IMR-90 (cell line): ENCODE measurements around the gene SSTR4. TPM values are rescaled to one million over a fixed set of nuclear protein-coding genes. Genes with fewer than 3 reads are reported as not detected.

ENCODE experiments used
- ATAC-seq: fragments of 200-7000 bp; cut with Tn5 transposase; 2 replicates; pipeline ENCODE4 v1.9.1; 2020; ENCODE audit warnings: low read depth, mild to moderate bottlenecking, moderate library complexity
- BruUV-seq: library from RNA; stranded (reverse); fragments of 400-500 nt; replicated peaks from 2 replicates; lab custom pipeline; 2021; lab: Mats Ljungman, UMichigan
- CTCF ChIA-PET: fragments of 300-600 bp; formaldehyde crosslinking; extraction: SDS; loops from one replicate; lab custom pipeline; 2021; ENCODE audit warnings: antibody characterized with exemption; lab: Yijun Ruan, JAX
- POLR2A ChIA-PET: fragments of 300-600 bp; sonication (Branson Sonifier 250); formaldehyde crosslinking; loops from one replicate; lab custom pipeline; 2022; ENCODE audit warnings: antibody characterized with exemption; ENCODE audit not compliant: unreplicated experiment; lab: Charles Lee
- DNase-seq: peaks from one replicate; pipeline ENCODE4 v3.0.0; 2013
- H2AFZ ChIP-seq: replicated peaks from 2 replicates; pipeline ENCODE3; 2013; ENCODE audit warnings: low read length, mild to moderate bottlenecking; ENCODE audit not compliant: poor library complexity
- H2AK5ac ChIP-seq: 2 replicates; pipeline ENCODE4 v1.6.1; 2013; ENCODE audit warnings: low read depth, low read length, inconsistent platforms
- H2AK9ac ChIP-seq: replicated peaks from 2 replicates; pipeline ENCODE3; 2013; ENCODE audit warnings: mild to moderate bottlenecking, low read depth, low read length, moderate library complexity; ENCODE audit not compliant: poor library complexity
- H2BK120ac ChIP-seq: 2 replicates; pipeline ENCODE4 v1.6.1; 2013; ENCODE audit warnings: low read depth, low read length, inconsistent platforms
- H2BK15ac ChIP-seq: 3 replicates; pipeline ENCODE4 v1.6.1; 2013; ENCODE audit warnings: low read depth, low read length, inconsistent platforms
- H2BK20ac ChIP-seq: 2 replicates; pipeline ENCODE4 v1.6.1; 2013; ENCODE audit warnings: low read depth, mild to moderate bottlenecking, inconsistent platforms, low read length, moderate library complexity
- H2BK5ac ChIP-seq: 2 replicates; pipeline ENCODE4 v1.6.1; 2013; ENCODE audit warnings: mild to moderate bottlenecking, low read depth, low read length, inconsistent platforms; ENCODE audit not compliant: poor library complexity, severe bottlenecking
- H3K14ac ChIP-seq: replicated peaks from 2 replicates; pipeline ENCODE4 v1.6.1; 2013; ENCODE audit warnings: low read depth, low read length, inconsistent platforms
- H3K18ac ChIP-seq: 2 replicates; pipeline ENCODE4 v1.6.1; 2013; ENCODE audit warnings: low read depth, low read length, control low read depth
- H3K23ac ChIP-seq: 2 replicates; pipeline ENCODE4 v1.6.1; 2013; ENCODE audit warnings: low read depth, low read length, inconsistent platforms
- H3K27ac ChIP-seq: 2 replicates; pipeline ENCODE4 v1.5.1; 2013; ENCODE audit warnings: mild to moderate bottlenecking, control low read depth, low read length; ENCODE audit not compliant: insufficient read depth
- H3K27me3 ChIP-seq: 2 replicates; pipeline ENCODE4 v1.6.1; 2013; ENCODE audit warnings: low read length; ENCODE audit not compliant: control insufficient read depth, insufficient read depth
- H3K36me3 ChIP-seq: 2 replicates; pipeline ENCODE4 v1.6.1; 2013; ENCODE audit warnings: low read length, mixed read lengths; ENCODE audit not compliant: control insufficient read depth, insufficient read depth
- H3K4ac ChIP-seq: 2 replicates; pipeline ENCODE4 v1.6.1; 2013; ENCODE audit warnings: low read depth, low read length, inconsistent platforms
- H3K4me1 ChIP-seq: 2 replicates; pipeline ENCODE4 v1.6.1; 2013; ENCODE audit warnings: low read length, mixed read lengths; ENCODE audit not compliant: control insufficient read depth, insufficient read depth
- H3K4me2 ChIP-seq: 2 replicates; pipeline ENCODE4 v1.6.1; 2013; ENCODE audit warnings: low read depth, mild to moderate bottlenecking, control low read depth, low read length, moderate library complexity
- H3K4me3 ChIP-seq: 2 replicates; pipeline ENCODE4 v1.5.1; 2013; ENCODE audit warnings: low read depth, mild to moderate bottlenecking, control low read depth, low read length, moderate library complexity; ENCODE audit not compliant: insufficient read depth
- H3K56ac ChIP-seq: 2 replicates; pipeline ENCODE4 v1.6.1; 2013; ENCODE audit warnings: low read length, inconsistent platforms; ENCODE audit not compliant: insufficient read depth; ENCODE audit errors: extremely low read depth
- H3K79me1 ChIP-seq, 2 experiments: 2 replicates each; pipeline ENCODE4 v1.6.1; 2013; ENCODE audit warnings: low read length in 2 of 2, inconsistent platforms in 1 of 2, low read depth in 1 of 2
- H3K9ac ChIP-seq: 2 replicates; pipeline ENCODE4 v1.6.1; 2013; ENCODE audit warnings: low read depth, low read length, control low read depth
- H3K9me1 ChIP-seq: 2 replicates; pipeline ENCODE4 v1.6.1; 2013; ENCODE audit warnings: low read length, inconsistent platforms; ENCODE audit not compliant: insufficient read depth
- H3K9me3 ChIP-seq: 2 replicates; pipeline ENCODE4 v1.6.1; 2013; ENCODE audit warnings: low read length; ENCODE audit not compliant: control insufficient read depth, insufficient read depth
- H4K20me1 ChIP-seq: 2 replicates; pipeline ENCODE4 v1.6.1; 2013; ENCODE audit warnings: low read length, inconsistent platforms; ENCODE audit not compliant: insufficient read depth
- H4K5ac ChIP-seq: 2 replicates; pipeline ENCODE4 v1.6.1; 2013; ENCODE audit warnings: mild to moderate bottlenecking, low read depth, low read length, control low read depth
- H4K8ac ChIP-seq, 2 experiments: 2 replicates each; pipeline ENCODE4 v1.6.1; 2013; ENCODE audit warnings: low read depth in 2 of 2, low read length in 2 of 2, control low read depth in 1 of 2, inconsistent platforms in 1 of 2
- H4K91ac ChIP-seq: 2 replicates; pipeline ENCODE4 v1.6.1; 2013; ENCODE audit warnings: low read depth, low read length, inconsistent platforms; ENCODE audit not compliant: insufficient read depth
- BHLHE40 ChIP-seq: fragments of 150-350 bp; IDR thresholded peaks from 2 replicates; pipeline ENCODE4 v1.6.1; 2016; ENCODE audit warnings: mild to moderate bottlenecking, low read depth, low read length
- CEBPB ChIP-seq: IDR thresholded peaks from 2 replicates; pipeline ENCODE4 v1.6.1; 2012; ENCODE audit warnings: low read depth, low read length, improper control_type of control experiment
- CHD1 ChIP-seq: IDR thresholded peaks from 2 replicates; pipeline ENCODE4 v1.6.1; 2012; ENCODE audit warnings: low read depth, low read length, improper control_type of control experiment
- CTCF ChIP-seq: conservative IDR thresholded peaks from 2 replicates; pipeline ENCODE4 v1.5.1; 2012; ENCODE audit warnings: mild to moderate bottlenecking, low read depth, low read length, improper control_type of control experiment
- FOS ChIP-seq: fragments of 150-350 bp; IDR thresholded peaks from 2 replicates; pipeline ENCODE4 v1.6.1; 2016; ENCODE audit warnings: low read depth, low read length
- MAFK ChIP-seq: IDR thresholded peaks from 2 replicates; pipeline ENCODE4 v1.6.1; 2012; ENCODE audit warnings: low read depth, low read length, improper control_type of control experiment
- MXI1 ChIP-seq: IDR thresholded peaks from 2 replicates; pipeline ENCODE4 v1.6.1; 2012; ENCODE audit warnings: low read depth, mild to moderate bottlenecking, low read length, moderate library complexity, borderline replicate concordance
- NFE2L2 ChIP-seq: fragments of 150-350 bp; IDR thresholded peaks from 2 replicates; pipeline ENCODE4 v1.6.1; 2016; ENCODE audit warnings: low read depth, mild to moderate bottlenecking, low read length
- POLR2A ChIP-seq: IDR thresholded peaks from 2 replicates; pipeline ENCODE4 v1.6.1; 2012; ENCODE audit warnings: mild to moderate bottlenecking, low read depth, low read length
- RAD21 ChIP-seq: IDR thresholded peaks from 2 replicates; pipeline ENCODE4 v1.6.1; 2012; ENCODE audit warnings: low read length, improper control_type of control experiment
- RFX5 ChIP-seq: IDR thresholded peaks from 2 replicates; pipeline ENCODE4 v1.8.0; 2012; ENCODE audit warnings: low read depth, mild to moderate bottlenecking, low read length, moderate library complexity
- SMC3 ChIP-seq: fragments of 150-350 bp; IDR thresholded peaks from 2 replicates; pipeline ENCODE4 v1.6.1; 2016; ENCODE audit warnings: low read depth, mild to moderate bottlenecking, antibody characterized with exemption, low read length, moderate library complexity
- WGBS, 2 experiments: methylation state at CpG; one replicate each; pipeline versions ENCODE4 v1.1.5 to v1.1.7; 2013; ENCODE audit warnings: missing lambda C conversion rate in 2 of 2; ENCODE audit not compliant: insufficient read length in 1 of 2; ENCODE audit errors: extremely low coverage in 2 of 2; 5-methylcytosine and 5-hydroxymethylcytosine counted together
- dilution Hi-C: fragments of 300-500 bp; cut with HindIII; formaldehyde crosslinking; loops from one replicate; pipeline ENCODE4 v1.14.3; 2018; ENCODE audit warnings: low sequenced_read_pairs; ENCODE audit not compliant: unreplicated experiment
- in situ Hi-C: fragments of 300-500 bp; cut with MboI; formaldehyde crosslinking; loops from 3 replicates; pipeline ENCODE4 v1.14.3; 2019; ENCODE audit warnings: low sequenced_read_pairs, inconsistent platforms, mixed read lengths
- intact Hi-C: fragments of 100-400 bp; cut with micrococcal nuclease; formaldehyde crosslinking; loops from 2 replicates; pipeline ENCODE4 v1.10.0; 2022
- polyA plus RNA-seq, 3 experiments: library from polyadenylated mRNA; depleted of rRNA; stranded (reverse); fragments of >200 nt; gene quantifications; 2 replicates each; pipeline ENCODE4 v1.2.3, GENCODE V29; 2012; ENCODE audit warnings: low replicate concordance in 1 of 3
- total RNA-seq: library from RNA; depleted of rRNA; stranded (reverse); fragments of >200 nt; gene quantifications from 2 replicates; pipeline ENCODE4 v1.2.3, GENCODE V29; 2012
- TF ChIP-seq, protein P1 (sequence below): fragments of 150-350 bp; IDR thresholded peaks from 2 replicates; pipeline ENCODE4 v1.6.1; 2017; ENCODE audit warnings: mild to moderate bottlenecking, antibody characterized with exemption, low read length, low read depth

Gene SSTR4
- total and polyA plus RNA-seq, 2 of the 4 experiments (the other 2 are of a cell fraction), result not detected

- Histone ChIP-seq H3K4me1 (no peaks in the 10 kb centered on the region), H3K36me3 (no peaks in the 10 kb centered on the region), H2BK15ac (no peak overlapping the region), H4K91ac (no peak overlapping the region), H2BK5ac (no peak overlapping the region), H3K14ac (no peak overlapping the region), H2AFZ (no peak overlapping the region), H3K9ac (no peak overlapping the region), H3K27me3 (peaks cover 23% of the 10 kb centered on the region), H3K9me3 (no peaks in the 10 kb centered on the region), H3K4me2 (no peak overlapping the region), H3K4ac (no peak overlapping the region), H2AK9ac (no peak overlapping the region), H3K18ac (no peak overlapping the region), H4K20me1 (no peaks in the 10 kb centered on the region), H2AK5ac (no peak overlapping the region), H3K56ac (no peak overlapping the region), H2BK20ac (no peak overlapping the region), H2BK120ac (no peak overlapping the region), H4K8ac (no peak overlapping the region), H3K27ac (no peak overlapping the region), H3K4me3 (no peak overlapping the region), H3K23ac (no peak overlapping the region), H3K9me1 (no peaks in the 10 kb centered on the region), H4K5ac (no peak overlapping the region), H3K79me1 (no peaks in the 10 kb centered on the region)
- WGBS, 2 experiments, result 90% methylated on average over 2 of the region's 4 CpGs; no CpG with 5 or more reads in 1 of the 2 experiments
- ChIA-PET CTCF (no interaction called here), POLR2A (no interaction called here)
- in situ Hi-C loops, result no loop called here
- ATAC-seq (no peak), DNase-seq (no peak)
- intact Hi-C loops, result no loop called here
- TF ChIP-seq CHD1 (no peak), MAFK (no peak), RAD21 (no peak), POLR2A (no peak), CEBPB (no peak), BHLHE40 (no peak), SMC3 (no peak), MXI1 (no peak), FOS (no peak), RFX5 (no peak), CTCF (no peak), NFE2L2 (no peak)
- TF ChIP-seq, protein P1, sequence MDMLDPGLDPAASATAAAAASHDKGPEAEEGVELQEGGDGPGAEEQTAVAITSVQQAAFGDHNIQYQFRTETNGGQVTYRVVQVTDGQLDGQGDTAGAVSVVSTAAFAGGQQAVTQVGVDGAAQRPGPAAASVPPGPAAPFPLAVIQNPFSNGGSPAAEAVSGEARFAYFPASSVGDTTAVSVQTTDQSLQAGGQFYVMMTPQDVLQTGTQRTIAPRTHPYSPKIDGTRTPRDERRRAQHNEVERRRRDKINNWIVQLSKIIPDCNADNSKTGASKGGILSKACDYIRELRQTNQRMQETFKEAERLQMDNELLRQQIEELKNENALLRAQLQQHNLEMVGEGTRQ, result no peak
- dilution Hi-C loops, result no loop called here
- no TSS peak for BruUV-seq
Measured at GRCh38 chr20:23033918-23034317, 1.2 kb upstream of the SSTR4 start.
